Fibroblast of skin of right quadriceps (primary cell): ENCODE results near the gene ZNF552.
"Not testable (repeated sequence)": the region's sequence is repeated elsewhere in the genome, so short reads cannot be mapped to it uniquely, and the experiment has no call there.

ENCODE experiments used
- DNase-seq: peaks from one replicate; pipeline ENCODE4 v3.0.0-alpha.2; 2013

Gene ZNF552

DNA sequence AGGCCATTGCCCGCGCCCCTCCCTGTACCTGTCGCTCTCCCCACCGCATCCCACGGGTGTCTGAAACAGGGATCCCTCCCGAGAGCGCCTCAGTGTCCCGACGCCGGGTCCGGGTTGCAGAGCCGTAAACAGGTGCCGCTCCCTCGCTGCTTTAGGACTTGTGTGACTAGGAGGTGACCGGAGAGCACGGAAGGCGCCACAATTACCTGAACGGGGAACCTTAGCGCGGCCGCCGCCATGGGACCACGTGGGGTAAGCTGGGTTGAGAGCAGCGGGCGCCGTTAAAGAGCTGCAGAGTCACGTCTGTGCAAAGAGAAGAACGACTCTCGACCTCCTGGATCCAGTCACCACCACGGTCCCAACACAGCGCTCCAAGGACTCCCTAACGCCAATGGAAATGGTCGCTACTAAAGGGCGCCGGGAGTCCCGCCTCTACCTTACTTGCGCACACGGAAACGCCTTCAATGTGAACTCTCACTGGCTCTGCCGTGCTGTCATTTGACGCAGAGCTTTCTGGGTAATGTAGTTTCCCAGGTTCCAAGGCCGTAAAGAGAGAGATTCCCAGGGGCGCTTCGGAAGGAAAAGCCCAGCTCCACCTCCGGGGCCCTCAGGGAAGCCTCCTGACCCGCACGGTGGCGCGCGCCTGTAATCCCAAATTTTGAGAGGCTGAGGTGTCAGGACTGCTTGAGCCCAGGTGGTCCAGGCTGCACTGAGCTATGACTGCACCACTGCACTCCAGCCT, at the start of gene ZNF552:
Gene ZNF552 (minus strand): TSS at position 409 of the 742 bp plus-strand sequence. CDS start 170 bp downstream, at position 239.
- DNase-seq = peak; percentile 91

DNA sequence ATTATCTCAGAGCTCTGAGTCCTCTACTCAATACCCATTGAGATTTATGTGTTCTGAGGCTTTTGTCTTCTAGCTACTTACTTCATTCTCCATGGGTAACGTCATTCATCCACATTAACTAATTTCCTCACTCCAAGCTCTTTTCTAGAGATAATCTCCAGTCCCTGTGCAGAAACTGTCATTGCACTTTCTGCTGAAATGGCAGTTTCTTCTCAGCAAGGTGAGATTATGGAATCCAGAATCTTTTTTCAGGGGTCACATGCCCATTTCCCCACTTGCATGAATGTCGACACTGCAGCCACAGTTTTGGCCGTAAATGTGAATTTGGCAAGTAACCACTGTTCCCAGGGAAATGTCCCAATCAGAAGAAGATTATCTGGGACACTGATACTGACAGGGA, 47.6 kb upstream of the ZNF552 start:
- DNase-seq = not testable (repeated sequence)

DNA sequence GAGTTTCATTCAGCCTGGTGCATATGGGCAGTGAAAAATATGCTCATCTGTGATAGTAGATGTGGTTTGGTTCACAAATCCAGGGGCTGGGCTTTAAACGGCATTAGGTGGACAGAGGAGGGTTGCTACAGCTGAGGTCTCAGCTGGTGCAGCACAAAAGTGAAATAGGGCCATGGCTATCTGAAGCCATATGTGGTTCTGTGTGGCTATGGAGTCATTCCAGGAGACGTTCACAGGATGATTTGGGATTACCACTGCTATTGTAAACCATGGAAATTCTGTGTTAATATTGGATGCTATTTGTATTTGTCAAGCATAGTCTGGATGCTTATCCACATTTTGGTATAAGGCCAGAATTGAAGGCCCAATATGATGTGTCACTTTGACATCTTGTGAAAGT, 39.4 kb upstream of the ZNF552 start:
- DNase-seq = not testable (repeated sequence)

DNA sequence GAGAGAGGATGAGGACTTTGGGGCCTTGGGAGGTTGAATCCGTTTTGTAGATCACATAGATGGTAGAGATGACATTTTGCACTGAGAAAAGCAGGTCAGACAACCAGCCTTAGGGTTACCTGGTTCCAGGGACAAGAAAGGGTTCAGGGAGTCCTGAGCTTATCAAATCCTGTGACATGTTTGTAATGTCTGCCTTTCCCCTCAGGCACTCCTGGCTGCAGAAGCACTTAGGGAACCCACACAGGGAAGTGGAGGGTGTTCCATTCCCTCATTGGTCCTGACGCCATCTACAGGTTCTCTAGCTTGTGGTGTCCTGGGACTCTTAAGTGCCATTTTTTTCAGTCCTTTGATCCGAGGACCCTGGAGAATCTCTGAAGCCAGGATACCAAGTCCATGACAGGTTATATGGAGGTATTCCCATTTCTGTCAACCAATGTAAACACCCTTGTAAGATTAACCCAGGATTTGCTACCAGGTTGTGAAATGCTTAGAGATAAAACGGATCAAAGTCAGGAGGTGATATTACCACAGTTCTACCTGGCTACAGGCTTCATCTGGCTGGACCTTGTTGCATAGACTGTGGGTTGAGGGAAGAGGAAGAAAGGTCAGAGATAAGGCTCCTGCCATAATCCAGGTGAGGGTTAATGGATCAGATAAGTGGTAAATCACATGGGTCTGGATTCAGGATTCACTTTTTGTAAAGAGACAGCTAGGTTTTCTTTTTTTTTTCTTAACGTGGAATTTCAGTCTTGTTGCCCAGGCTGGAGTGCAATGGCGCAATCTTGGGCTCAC, 37.3 kb upstream of the ZNF552 start:
- not testable (repeated sequence) for DNase-seq

- peak; percentile 48 for DNase-seq
These were observed 35.9 kb upstream of the ZNF552 start for GRCh38 chr19:57850553-57851017.

DNA sequence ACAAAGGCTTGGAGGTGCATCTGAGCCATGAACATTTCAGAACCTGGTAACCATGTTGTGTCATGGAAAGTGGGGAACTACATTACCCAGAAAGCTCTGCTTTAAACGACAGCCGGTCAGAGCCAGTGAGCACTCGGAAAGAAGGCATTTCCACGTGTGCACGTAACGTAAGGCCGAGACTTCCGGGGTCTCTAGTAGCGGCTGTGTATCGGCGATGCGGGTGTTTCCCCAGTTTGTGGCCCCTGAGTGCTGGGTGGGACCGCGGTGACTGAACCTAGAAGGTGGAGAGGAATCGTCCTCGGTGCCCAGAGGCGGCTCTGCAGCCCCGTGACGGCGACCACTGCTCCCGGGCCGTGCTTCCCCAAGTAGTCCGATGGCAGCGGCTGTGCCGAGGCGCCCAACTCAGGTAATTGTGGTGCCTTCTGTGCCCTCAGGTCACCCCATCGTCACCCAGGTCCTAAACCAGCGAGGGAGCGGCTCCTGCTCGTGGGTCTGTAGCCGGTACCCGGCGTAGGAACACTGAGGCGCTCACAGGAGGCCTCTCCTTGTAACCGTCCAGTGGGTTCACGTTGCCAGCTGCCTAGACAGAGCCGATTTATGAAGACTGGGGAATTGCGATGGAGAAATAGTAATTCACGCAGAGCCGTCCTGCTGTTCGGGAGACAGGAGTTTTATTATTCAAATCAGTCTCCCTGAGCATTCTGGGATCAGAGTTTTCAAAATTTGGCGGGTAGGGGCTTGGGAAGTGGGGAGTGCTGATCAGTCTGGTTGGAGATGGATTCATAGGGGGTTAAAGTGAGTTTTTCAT, 35.2 kb upstream of the ZNF552 start, which contains the start of gene ZNF587:
Gene ZNF587 (plus strand): TSS at position 194 of the 808 bp plus-strand sequence. CDS start 180 bp downstream, at position 374.
- peak; percentile 84 for DNase-seq

DNA sequence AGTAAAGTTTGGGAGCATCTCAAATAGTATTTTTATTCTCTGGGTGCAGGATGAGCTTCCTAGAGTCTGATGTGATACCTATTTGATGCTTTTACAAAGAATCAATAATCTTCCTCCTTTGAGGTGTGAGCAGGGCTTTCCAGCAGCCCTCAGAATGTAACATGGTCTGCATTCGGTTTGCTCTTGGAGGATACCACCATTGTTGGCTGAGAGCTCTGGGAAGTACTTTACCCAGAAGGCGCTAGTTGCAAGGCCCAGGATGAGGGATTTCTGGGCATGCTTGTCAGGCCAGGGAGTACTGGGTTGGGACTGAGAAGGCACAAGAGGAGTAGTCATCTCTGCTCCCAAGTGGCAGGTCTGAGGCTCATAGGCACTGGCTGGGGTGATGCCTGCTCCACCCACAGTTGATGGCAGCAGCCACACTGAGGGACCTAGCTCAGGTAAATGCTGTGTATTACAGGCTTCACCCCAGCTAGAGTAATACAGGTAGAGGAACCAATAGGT, 34.5 kb upstream of the ZNF552 start:
- DNase-seq = not testable (repeated sequence)

- not testable (repeated sequence) for DNase-seq
These were observed 32.5 kb upstream of the ZNF552 start for GRCh38 chr19:57847164-57847563.

- DNase-seq = no peak
These were observed 26.5 kb upstream of the ZNF552 start for GRCh38 chr19:57841122-57841763.

- not testable (repeated sequence) for DNase-seq
These were observed 24.0 kb upstream of the ZNF552 start for GRCh38 chr19:57838622-57839191.

DNA sequence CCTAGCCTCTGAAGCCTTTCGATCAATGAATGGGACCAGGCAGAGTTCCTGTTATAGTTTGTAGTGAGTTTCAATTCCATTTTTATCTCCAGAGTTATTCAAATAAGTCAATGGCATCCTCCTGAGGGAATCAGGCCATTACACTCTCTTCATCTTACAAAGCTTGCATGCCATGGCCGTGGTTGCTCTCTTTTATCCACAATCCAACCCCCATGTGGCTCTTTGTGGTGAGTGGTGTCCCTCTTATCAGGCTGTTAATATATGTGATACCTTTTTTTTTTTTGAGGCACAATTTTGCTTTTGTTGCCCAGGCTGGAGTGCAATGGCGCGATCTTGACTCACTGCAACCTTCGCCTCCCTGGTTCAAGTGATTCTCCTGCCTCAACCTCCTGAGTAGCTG, 22.3 kb upstream of the ZNF552 start:
- DNase-seq = not testable (repeated sequence)

DNA sequence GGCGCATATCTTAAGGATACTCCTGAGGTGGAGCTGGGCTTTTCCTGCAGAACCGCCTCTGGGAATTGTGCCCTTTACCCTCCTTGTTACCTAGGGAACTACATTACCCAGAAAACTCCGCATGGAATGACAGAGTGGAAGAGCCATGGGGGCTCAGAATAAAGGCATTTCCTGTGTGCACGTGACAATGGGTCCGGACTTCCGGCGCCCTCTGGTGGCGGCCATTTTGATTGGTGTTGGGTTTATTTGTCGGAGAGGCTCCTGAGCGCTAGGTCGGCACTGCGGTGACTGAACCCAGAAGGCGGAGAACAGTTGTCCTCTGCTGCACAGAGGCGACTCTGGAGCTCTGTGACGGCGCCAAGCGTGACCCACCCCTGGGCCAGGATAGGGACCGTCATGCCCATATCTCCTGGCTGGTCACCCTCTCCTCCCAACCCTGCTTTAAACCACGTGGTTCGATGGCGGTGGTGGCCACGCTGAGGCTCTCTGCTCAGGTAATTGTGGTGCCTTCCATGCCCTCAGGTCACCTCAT, 15.4 kb upstream of the ZNF552 start, which contains the start of gene ZNF587B:
Gene ZNF587B (plus strand): TSS at position 229 of the 532 bp plus-strand sequence. CDS start 230 bp downstream, at position 459.
- DNase-seq = peak; percentile 68

DNA sequence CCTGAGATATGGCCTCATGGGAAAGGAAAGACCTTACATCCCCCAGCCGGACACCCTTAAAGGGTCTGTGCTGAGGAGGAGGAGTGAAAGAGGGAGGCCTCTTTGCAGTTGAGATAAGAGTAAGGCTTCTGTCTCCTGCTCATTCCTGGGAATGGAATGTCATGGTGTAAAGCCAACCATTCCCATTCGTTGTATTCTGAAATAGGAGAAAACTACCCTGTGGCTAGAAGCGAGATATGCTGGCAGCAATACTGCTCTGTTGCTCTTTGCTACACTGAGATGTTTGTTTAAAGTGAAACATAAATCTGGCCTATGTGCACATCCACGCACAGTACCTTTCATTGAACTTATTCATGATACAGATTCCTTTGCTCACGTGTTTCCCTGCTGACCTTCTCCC, 14.6 kb upstream of the ZNF552 start:
- no peak for DNase-seq

DNA sequence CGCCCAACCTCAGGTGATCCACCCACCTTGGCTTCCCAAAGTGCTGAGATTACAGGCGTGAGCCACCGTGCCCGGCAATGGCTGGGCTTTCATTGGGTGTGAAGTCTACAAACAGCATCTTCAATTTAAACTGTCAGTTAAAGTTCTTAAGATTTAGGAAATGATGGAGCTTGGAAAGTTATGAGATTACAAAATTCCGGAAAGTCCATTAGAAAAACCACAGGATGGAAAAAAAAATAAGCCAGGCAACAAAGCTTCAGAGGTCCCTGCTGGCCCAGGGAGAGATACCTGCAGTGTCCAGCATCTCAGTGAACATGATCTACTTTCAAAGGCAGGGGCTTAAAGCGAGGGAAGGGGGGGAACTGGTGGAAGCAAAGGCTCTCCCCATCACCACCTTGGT, 10.8 kb upstream of the ZNF552 start:
- DNase-seq = no peak

- DNase-seq = not testable (repeated sequence)
These were observed 8.9 kb upstream of the ZNF552 start for GRCh38 chr19:57823608-57824007.

DNA sequence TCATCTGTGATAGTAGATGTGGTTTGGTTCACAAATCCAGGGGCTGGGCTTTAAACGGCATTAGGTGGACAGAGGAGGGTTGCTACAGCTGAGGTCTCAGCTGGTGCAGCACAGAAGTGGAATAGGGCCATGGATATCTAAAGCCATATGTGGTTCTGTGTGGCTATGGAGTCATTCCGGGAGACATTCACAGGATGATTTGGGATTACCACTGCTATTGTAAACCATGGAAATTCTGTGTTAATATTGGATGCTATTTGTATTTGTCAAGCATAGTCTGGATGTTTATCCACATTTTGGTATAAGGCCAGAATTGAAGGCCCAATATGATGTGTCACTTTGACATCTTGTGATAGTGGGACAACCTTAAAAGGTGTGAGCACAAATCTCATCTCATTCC, 8.4 kb upstream of the ZNF552 start:
- DNase-seq = not testable (repeated sequence)

DNA sequence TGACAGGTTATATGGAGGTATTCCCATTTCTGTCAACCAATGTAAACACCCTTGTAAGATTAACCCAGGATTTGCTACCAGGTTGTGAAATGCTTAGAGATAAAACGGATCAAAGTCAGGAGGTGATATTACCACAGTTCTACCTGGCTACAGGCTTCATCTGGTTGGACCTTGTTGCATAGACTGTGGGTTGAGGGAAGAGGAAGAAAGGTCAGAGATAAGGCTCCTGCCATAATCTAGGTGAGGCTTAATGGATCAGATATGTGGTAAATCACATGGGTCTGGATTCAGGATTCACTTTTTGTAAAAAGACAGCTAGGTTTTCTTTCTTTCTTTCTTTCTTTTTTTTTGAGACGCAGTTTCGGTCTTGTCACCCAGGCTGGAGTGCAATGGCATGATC, 6.8 kb upstream of the ZNF552 start:
- not testable (repeated sequence) for DNase-seq

DNA sequence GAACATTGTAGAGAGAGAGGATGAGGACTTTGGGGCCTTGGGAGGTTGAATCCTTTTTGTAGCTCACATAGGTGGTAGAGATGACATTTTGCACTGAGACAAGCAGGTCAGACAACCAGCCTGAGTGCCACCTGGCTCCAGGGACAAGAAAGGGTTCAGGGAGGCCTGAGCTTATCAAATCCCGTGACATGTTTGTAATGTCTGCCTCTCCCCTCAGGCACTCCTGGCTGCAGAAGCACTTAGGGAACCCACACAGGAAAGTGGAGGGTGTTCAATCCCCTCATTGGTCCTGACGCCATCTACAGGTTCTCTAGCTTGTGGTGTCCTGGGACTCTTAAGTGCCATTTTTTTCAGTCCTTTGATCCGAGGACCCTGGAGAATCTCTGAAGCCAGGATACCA, 6.4 kb upstream of the ZNF552 start:
- not testable (repeated sequence) for DNase-seq

GRCh38 chr19:57820599-57820998, 5.9 kb upstream of the ZNF552 start:
- DNase-seq = no peak

- DNase-seq = peak; percentile 93
These were observed 4.9 kb upstream of the ZNF552 start for GRCh38 chr19:57819475-57820148.

GRCh38 chr19:57818378-57818777, 3.7 kb upstream of the ZNF552 start:
- no peak for DNase-seq
